Tibial nerve (tissue), 3 donors: ENCODE results near the gene DLGAP1.

ENCODE experiments used
- POLR2A ChIP-seq, 2 donors: fragments of 450-650 bp; IDR thresholded peaks; one replicate each; pipeline ENCODE4 v1.6.1; 2017; ENCODE audit warnings: antibody characterized with exemption in 2 of 2, mild to moderate bottlenecking in 2 of 2, moderate library complexity in 2 of 2
- TF ChIP-seq, protein P1 (sequence below), 5 experiments: fragments of 200-600 bp in 3 of 5; fragments of 450-650 bp in 2 of 5; sonication (generic) in 3 of 5; IDR thresholded peaks; one replicate each; pipeline ENCODE4 v1.5.1; 2016 to 2019; ENCODE audit warnings: antibody characterized with exemption in 5 of 5, mild to moderate bottlenecking in 3 of 5, moderate library complexity in 2 of 5

- peak in 1 of 2 donors; percentile 16 for TF ChIP-seq POLR2A (IDR thresholded peaks at IDR 0.05)
- TF ChIP-seq, protein P1, sequence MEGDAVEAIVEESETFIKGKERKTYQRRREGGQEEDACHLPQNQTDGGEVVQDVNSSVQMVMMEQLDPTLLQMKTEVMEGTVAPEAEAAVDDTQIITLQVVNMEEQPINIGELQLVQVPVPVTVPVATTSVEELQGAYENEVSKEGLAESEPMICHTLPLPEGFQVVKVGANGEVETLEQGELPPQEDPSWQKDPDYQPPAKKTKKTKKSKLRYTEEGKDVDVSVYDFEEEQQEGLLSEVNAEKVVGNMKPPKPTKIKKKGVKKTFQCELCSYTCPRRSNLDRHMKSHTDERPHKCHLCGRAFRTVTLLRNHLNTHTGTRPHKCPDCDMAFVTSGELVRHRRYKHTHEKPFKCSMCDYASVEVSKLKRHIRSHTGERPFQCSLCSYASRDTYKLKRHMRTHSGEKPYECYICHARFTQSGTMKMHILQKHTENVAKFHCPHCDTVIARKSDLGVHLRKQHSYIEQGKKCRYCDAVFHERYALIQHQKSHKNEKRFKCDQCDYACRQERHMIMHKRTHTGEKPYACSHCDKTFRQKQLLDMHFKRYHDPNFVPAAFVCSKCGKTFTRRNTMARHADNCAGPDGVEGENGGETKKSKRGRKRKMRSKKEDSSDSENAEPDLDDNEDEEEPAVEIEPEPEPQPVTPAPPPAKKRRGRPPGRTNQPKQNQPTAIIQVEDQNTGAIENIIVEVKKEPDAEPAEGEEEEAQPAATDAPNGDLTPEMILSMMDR (IDR thresholded peaks at IDR 0.05): no peak
Measured at GRCh38 chr18:3453540-3454364, 1001.4 kb downstream of the DLGAP1 start.
